ENCODE data around the gene ANKK1.

- TF ChIP-seq CTCF (IDR thresholded peaks at IDR 0.05) (no peak), EP300 (IDR thresholded peaks at IDR 0.05) (no peak)
Measured at GRCh38 chr11:113356203-113356602, 31.4 kb upstream of the ANKK1 start.
